HL-60 (cell line): ENCODE results near the gene CXCR6.
A peak's percentile ranks its signal among the peaks of the same experiment; 100 is the strongest.

Experiments
- DNase-seq, 2 experiments: peaks; one replicate each; pipeline ENCODE4 v3.0.0-alpha.2; 2010 to 2020; ENCODE audit warnings: low read depth in 1 of 2, low spot score in 1 of 2
- H3K27ac ChIP-seq: fragments of 250-450 bp; sonication (Bioruptor Pico); replicated peaks from 2 replicates; pipeline ENCODE4 v1.5.1; 2020; ENCODE audit warnings: mild to moderate bottlenecking, moderate library complexity
- H3K27me3 ChIP-seq: fragments of 250-450 bp; sonication (Bioruptor Pico); 2 replicates; pipeline ENCODE4 v1.5.1; 2021; ENCODE audit warnings: mild to moderate bottlenecking, moderate library complexity; ENCODE audit not compliant: insufficient read depth, poor library complexity, severe bottlenecking
- H3K4me3 ChIP-seq: replicated peaks from 2 replicates; pipeline ENCODE4 v1.5.1; 2011; ENCODE audit warnings: mild to moderate bottlenecking, control low read depth, low read length; ENCODE audit not compliant: insufficient read depth
- GABPA ChIP-seq: IDR thresholded peaks from 2 replicates; pipeline ENCODE4 v1.6.1; 2012; ENCODE audit warnings: low read depth
- POLR2AphosphoS5 ChIP-seq: IDR thresholded peaks from 2 replicates; pipeline ENCODE4 v1.6.1; 2012; ENCODE audit warnings: low read depth
- SPI1 ChIP-seq: IDR thresholded peaks from 2 replicates; pipeline ENCODE4 v1.6.1; 2012; ENCODE audit warnings: low read depth, mild to moderate bottlenecking, borderline replicate concordance
- TF ChIP-seq, protein P1 (sequence below): IDR thresholded peaks from one replicate; pipeline ENCODE4 v1.5.1; 2011; ENCODE audit warnings: low read length, control low read depth, inconsistent platforms; ENCODE audit not compliant: insufficient read depth
- TF ChIP-seq, protein P2 (sequence below): IDR thresholded peaks from 2 replicates; pipeline ENCODE4 v1.6.1; 2012; ENCODE audit warnings: low read depth; ENCODE audit not compliant: insufficient replicate concordance

CXCR6 gene

DNA sequence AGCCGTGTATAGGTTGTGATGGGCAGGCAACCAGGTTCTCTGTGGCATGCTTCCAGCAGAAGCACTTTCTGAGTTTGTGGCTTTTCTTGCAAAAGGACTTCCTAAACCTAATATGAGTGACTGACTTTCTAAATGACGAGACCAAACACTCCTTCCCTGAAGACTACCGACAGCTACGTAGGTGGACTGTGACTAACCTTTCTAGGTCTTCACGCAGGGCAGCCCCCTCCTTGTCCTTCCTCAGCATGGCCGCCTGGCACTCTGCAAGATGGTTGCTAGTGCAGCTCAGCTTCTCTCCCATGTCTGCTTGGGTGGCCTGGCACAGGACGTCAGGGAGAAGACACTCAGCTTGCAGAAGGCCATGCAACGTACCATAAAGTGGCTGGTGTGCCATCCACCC, 20.9 kb downstream of the CXCR6 start:
- Histone ChIP-seq H3K27ac (no peak overlapping the region), H3K4me3 (no peak overlapping the region), H3K27me3 (no peaks in the 10 kb centered on the region)
- DNase-seq, result peak in 1 of 2 experiments; percentile 33
- TF ChIP-seq, protein P1, sequence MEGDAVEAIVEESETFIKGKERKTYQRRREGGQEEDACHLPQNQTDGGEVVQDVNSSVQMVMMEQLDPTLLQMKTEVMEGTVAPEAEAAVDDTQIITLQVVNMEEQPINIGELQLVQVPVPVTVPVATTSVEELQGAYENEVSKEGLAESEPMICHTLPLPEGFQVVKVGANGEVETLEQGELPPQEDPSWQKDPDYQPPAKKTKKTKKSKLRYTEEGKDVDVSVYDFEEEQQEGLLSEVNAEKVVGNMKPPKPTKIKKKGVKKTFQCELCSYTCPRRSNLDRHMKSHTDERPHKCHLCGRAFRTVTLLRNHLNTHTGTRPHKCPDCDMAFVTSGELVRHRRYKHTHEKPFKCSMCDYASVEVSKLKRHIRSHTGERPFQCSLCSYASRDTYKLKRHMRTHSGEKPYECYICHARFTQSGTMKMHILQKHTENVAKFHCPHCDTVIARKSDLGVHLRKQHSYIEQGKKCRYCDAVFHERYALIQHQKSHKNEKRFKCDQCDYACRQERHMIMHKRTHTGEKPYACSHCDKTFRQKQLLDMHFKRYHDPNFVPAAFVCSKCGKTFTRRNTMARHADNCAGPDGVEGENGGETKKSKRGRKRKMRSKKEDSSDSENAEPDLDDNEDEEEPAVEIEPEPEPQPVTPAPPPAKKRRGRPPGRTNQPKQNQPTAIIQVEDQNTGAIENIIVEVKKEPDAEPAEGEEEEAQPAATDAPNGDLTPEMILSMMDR, result no peak
- TF ChIP-seq, protein P2, sequence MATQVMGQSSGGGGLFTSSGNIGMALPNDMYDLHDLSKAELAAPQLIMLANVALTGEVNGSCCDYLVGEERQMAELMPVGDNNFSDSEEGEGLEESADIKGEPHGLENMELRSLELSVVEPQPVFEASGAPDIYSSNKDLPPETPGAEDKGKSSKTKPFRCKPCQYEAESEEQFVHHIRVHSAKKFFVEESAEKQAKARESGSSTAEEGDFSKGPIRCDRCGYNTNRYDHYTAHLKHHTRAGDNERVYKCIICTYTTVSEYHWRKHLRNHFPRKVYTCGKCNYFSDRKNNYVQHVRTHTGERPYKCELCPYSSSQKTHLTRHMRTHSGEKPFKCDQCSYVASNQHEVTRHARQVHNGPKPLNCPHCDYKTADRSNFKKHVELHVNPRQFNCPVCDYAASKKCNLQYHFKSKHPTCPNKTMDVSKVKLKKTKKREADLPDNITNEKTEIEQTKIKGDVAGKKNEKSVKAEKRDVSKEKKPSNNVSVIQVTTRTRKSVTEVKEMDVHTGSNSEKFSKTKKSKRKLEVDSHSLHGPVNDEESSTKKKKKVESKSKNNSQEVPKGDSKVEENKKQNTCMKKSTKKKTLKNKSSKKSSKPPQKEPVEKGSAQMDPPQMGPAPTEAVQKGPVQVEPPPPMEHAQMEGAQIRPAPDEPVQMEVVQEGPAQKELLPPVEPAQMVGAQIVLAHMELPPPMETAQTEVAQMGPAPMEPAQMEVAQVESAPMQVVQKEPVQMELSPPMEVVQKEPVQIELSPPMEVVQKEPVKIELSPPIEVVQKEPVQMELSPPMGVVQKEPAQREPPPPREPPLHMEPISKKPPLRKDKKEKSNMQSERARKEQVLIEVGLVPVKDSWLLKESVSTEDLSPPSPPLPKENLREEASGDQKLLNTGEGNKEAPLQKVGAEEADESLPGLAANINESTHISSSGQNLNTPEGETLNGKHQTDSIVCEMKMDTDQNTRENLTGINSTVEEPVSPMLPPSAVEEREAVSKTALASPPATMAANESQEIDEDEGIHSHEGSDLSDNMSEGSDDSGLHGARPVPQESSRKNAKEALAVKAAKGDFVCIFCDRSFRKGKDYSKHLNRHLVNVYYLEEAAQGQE, result no peak
- no peak for TF ChIP-seq GABPA
- TF ChIP-seq POLR2AphosphoS5, result no peak
- TF ChIP-seq SPI1, result no peak

DNA sequence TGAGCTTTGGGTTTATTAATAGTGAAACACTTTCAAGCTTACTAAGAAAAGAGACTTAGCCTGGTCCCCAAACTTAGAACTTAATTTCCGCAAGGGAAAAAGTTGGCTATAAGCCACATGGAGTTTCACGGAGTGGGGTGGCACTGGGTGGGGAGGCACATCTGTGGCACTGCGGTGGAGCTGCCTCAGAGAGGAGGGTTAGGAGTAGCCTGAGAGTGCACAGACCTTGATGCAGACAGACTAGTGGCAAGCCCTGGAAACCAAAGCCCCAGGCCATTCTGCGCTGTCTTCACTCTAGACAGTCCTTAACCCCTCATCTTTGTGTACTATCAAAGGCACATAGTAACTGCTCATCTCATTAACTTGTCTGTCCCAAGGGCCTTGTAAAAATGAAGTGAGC, 22.0 kb downstream of the CXCR6 start:
- Histone ChIP-seq H3K4me3 (no peak overlapping the region), H3K27ac (no peak overlapping the region), H3K27me3 (no peaks in the 10 kb centered on the region)
- no peak for TF ChIP-seq POLR2AphosphoS5
- TF ChIP-seq SPI1, result no peak
- TF ChIP-seq, protein P2, result no peak
- TF ChIP-seq, protein P1, result no peak
- TF ChIP-seq GABPA, result no peak
- DNase-seq, result no peak

DNA sequence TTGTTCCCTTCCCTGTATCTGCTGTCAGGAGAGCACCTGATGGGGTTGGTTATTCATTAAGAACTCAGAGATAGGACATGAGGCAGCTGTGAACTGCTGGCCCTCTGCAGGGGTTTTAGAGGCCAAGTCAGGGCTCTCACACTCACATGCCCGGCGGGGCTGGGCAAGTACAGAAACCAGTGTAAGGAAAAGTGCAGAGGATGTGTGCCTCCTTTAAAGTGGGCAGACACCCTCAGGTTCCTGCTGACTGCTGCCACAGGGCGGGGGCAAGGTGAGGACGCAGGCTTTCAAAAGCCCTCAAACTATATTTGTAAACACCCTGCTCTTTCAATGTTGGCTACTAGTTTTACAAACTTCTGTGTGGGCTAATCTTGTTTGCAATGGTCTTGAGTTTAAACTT, 22.4 kb downstream of the CXCR6 start:
- H3K4me3 ChIP-seq, result no peak overlapping the region
- no peak for DNase-seq
- no peak overlapping the region for H3K27ac ChIP-seq
- no peak for TF ChIP-seq SPI1
- TF ChIP-seq, protein P1, result no peak
- TF ChIP-seq GABPA, result no peak
- TF ChIP-seq, protein P2, result no peak
- TF ChIP-seq POLR2AphosphoS5, result no peak
- H3K27me3 ChIP-seq, result no peaks in the 10 kb centered on the region
